ENCODE results near the gene NPDC1. TPM values are rescaled to one million over a fixed set of nuclear protein-coding genes. Genes with fewer than 3 reads are reported as not detected.

The NPDC1 gene
- total and polyA plus RNA-seq, 2 experiments from 2014 or later = 43.1 to 121 TPM

- TF ChIP-seq EZH2 (IDR thresholded peaks at IDR 0.05; ENCODE audit: insufficient read depth, poor library complexity, severe bottlenecking) = no peak
- TF ChIP-seq EZH2phosphoT487 (IDR thresholded peaks at IDR 0.05; ENCODE audit: insufficient read depth, low read depth) = no peak
- Histone ChIP-seq H3K79me2 (ENCODE audit: insufficient read depth) (no peaks in the 10 kb centered on the region), H3K4me1 (ENCODE audit: insufficient read depth) (no peaks in the 10 kb centered on the region), H3K36me3 (ENCODE audit: low read depth) (no peaks in the 10 kb centered on the region), H2AFZ (no peak overlapping the region), H3K27ac (no peak overlapping the region), H3F3A (ENCODE audit: insufficient read depth) (no peaks in the 10 kb centered on the region), H3K9me3 (ENCODE audit: low read depth) (no peaks in the 10 kb centered on the region), H3K27me3 (replicated peaks; ENCODE audit: insufficient read depth) (no peaks in the 10 kb centered on the region), H3K9ac (no peak overlapping the region), H3K4me3 (no peak overlapping the region), H3K4me2 (ENCODE audit: unreplicated experiment) (no peak overlapping the region), H4K20me1 (ENCODE audit: insufficient read depth) (no peaks in the 10 kb centered on the region), H3K9me2 (ENCODE audit: insufficient read depth) (no peaks in the 10 kb centered on the region)
- in situ Hi-C loops (cut with MboI) = no loop called here
- 85% methylated on average over 18 to 19 of the region's 21 CpGs for WGBS, 2 experiments (ENCODE audit: low coverage in 1 of 2, low lambda C conversion rate in 2 of 2, missing lambda C conversion rate in 2 of 2)
- DNase-seq = no peak
These were observed 20.4 kb downstream of the NPDC1 start for GRCh38 chr9:137025517-137025966.

- WGBS, 2 experiments (ENCODE audit: low coverage in 1 of 2, low lambda C conversion rate in 2 of 2, missing lambda C conversion rate in 2 of 2) = 90% methylated on average over 7 to 15 of the region's 15 CpGs
These were observed 22.4 kb downstream of the NPDC1 start for GRCh38 chr9:137023583-137023991.

GRCh38 chr9:137023157-137023556, 22.8 kb downstream of the NPDC1 start:
- H3K9me3 ChIP-seq (ENCODE audit: low read depth) = no peaks in the 10 kb centered on the region
- no peaks in the 10 kb centered on the region for H4K20me1 ChIP-seq (ENCODE audit: insufficient read depth)
- TF ChIP-seq EZH2phosphoT487 (IDR thresholded peaks at IDR 0.05; ENCODE audit: insufficient read depth, low read depth) (no peak), EZH2 (IDR thresholded peaks at IDR 0.05; ENCODE audit: insufficient read depth, poor library complexity, severe bottlenecking) (no peak)
- H3K79me2 ChIP-seq (ENCODE audit: insufficient read depth) = no peaks in the 10 kb centered on the region
- H3K4me1 ChIP-seq (ENCODE audit: insufficient read depth) = no peaks in the 10 kb centered on the region
- no peaks in the 10 kb centered on the region for H3K9me2 ChIP-seq (ENCODE audit: insufficient read depth)
- H3K36me3 ChIP-seq (ENCODE audit: low read depth) = no peaks in the 10 kb centered on the region
- H2AFZ ChIP-seq = no peak overlapping the region
- H3K4me3 ChIP-seq = no peak overlapping the region
- H3K9ac ChIP-seq = no peak overlapping the region
- 85 to 86% methylated on average over 7 of the region's 7 CpGs for WGBS, 2 experiments (ENCODE audit: low coverage in 1 of 2, low lambda C conversion rate in 2 of 2, missing lambda C conversion rate in 2 of 2)
- H3F3A ChIP-seq (ENCODE audit: insufficient read depth) = no peaks in the 10 kb centered on the region
- H3K4me2 ChIP-seq (ENCODE audit: unreplicated experiment) = no peak overlapping the region
- H3K27me3 ChIP-seq (replicated peaks; ENCODE audit: insufficient read depth) = no peaks in the 10 kb centered on the region
- no peak for DNase-seq
- no peak overlapping the region for H3K27ac ChIP-seq
- in situ Hi-C loops (cut with MboI) = no loop called here

More at GRCh38 chr9:137023583-137023991, 22.4 kb downstream of the NPDC1 start:
- Histone ChIP-seq H3K4me1 (ENCODE audit: insufficient read depth) (no peaks in the 10 kb centered on the region), H3K9me2 (ENCODE audit: insufficient read depth) (no peaks in the 10 kb centered on the region), H3K27ac (no peak overlapping the region), H3F3A (ENCODE audit: insufficient read depth) (no peaks in the 10 kb centered on the region), H3K79me2 (ENCODE audit: insufficient read depth) (no peaks in the 10 kb centered on the region), H2AFZ (no peak overlapping the region), H3K27me3 (replicated peaks; ENCODE audit: insufficient read depth) (no peaks in the 10 kb centered on the region), H3K9me3 (ENCODE audit: low read depth) (no peaks in the 10 kb centered on the region), H3K36me3 (ENCODE audit: low read depth) (no peaks in the 10 kb centered on the region), H3K4me2 (ENCODE audit: unreplicated experiment) (no peak overlapping the region), H3K4me3 (no peak overlapping the region), H3K9ac (no peak overlapping the region), H4K20me1 (ENCODE audit: insufficient read depth) (no peaks in the 10 kb centered on the region)
- no peak for DNase-seq
- no peak for TF ChIP-seq EZH2phosphoT487 (IDR thresholded peaks at IDR 0.05; ENCODE audit: insufficient read depth, low read depth)
- no peak for TF ChIP-seq EZH2 (IDR thresholded peaks at IDR 0.05; ENCODE audit: insufficient read depth, poor library complexity, severe bottlenecking)
- in situ Hi-C loops (cut with MboI) = no loop called here

GRCh38 chr9:137022662-137023008, 23.3 kb downstream of the NPDC1 start:
- Histone ChIP-seq H3F3A (ENCODE audit: insufficient read depth) (no peaks in the 10 kb centered on the region), H3K79me2 (ENCODE audit: insufficient read depth) (no peaks in the 10 kb centered on the region), H3K9me3 (ENCODE audit: low read depth) (no peaks in the 10 kb centered on the region), H4K20me1 (ENCODE audit: insufficient read depth) (no peaks in the 10 kb centered on the region), H3K27me3 (replicated peaks; ENCODE audit: insufficient read depth) (no peaks in the 10 kb centered on the region), H3K9ac (no peak overlapping the region), H3K4me3 (no peak overlapping the region), H3K9me2 (ENCODE audit: insufficient read depth) (no peaks in the 10 kb centered on the region), H2AFZ (no peak overlapping the region), H3K4me2 (ENCODE audit: unreplicated experiment) (no peak overlapping the region), H3K36me3 (ENCODE audit: low read depth) (no peaks in the 10 kb centered on the region), H3K27ac (no peak overlapping the region), H3K4me1 (ENCODE audit: insufficient read depth) (no peaks in the 10 kb centered on the region)
- TF ChIP-seq EZH2phosphoT487 (IDR thresholded peaks at IDR 0.05; ENCODE audit: insufficient read depth, low read depth) (no peak), EZH2 (IDR thresholded peaks at IDR 0.05; ENCODE audit: insufficient read depth, poor library complexity, severe bottlenecking) (no peak)
- in situ Hi-C loops (cut with MboI) = no loop called here
- WGBS, 2 experiments (ENCODE audit: low coverage in 1 of 2, low lambda C conversion rate in 2 of 2, missing lambda C conversion rate in 2 of 2) = 91 to 92% methylated on average over 20 to 22 of the region's 23 CpGs
- no peak for DNase-seq
